ENCODE results near the gene SNX1.

GRCh38 chr15:64180235-64180824 is 84.5 kb downstream of the SNX1 start:
- no peak for TF ChIP-seq TAF1 (IDR thresholded peaks at IDR 0.05; ENCODE audit: low read depth, low read length)
- TF ChIP-seq TEAD4 (IDR thresholded peaks at IDR 0.05; ENCODE audit: low read depth, low read length) = no peak
- TF ChIP-seq RFX5 (IDR thresholded peaks at IDR 0.05; ENCODE audit: borderline replicate concordance, low read depth, low read length) = no peak

All from H1 (cell line).